22Rv1 (cell line): Measurements from ENCODE around the gene ELMOD3.
"Not testable (repeated sequence)": the region's sequence is repeated elsewhere in the genome, so short reads cannot be mapped to it uniquely, and the experiment has no call there.

Source experiments
- H3K27ac ChIP-seq: fragments of 450-650 bp; 2 replicates; pipeline ENCODE4 v1.5.1; 2017
- ZFX ChIP-seq: fragments of 450-650 bp; IDR thresholded peaks from 2 replicates; pipeline ENCODE4 v1.6.1; 2017; ENCODE audit warnings: antibody characterized with exemption, borderline replicate concordance
- TF ChIP-seq, protein P1 (sequence below): fragments of 450-650 bp; IDR thresholded peaks from 2 replicates; pipeline ENCODE4 v1.5.1; 2017; ENCODE audit warnings: mild to moderate bottlenecking

Gene ELMOD3

GRCh38 chr2:85334928-85335327, 19.6 kb upstream of the ELMOD3 start:
- H3K27ac ChIP-seq = no peak overlapping the region
- TF ChIP-seq, protein P1, sequence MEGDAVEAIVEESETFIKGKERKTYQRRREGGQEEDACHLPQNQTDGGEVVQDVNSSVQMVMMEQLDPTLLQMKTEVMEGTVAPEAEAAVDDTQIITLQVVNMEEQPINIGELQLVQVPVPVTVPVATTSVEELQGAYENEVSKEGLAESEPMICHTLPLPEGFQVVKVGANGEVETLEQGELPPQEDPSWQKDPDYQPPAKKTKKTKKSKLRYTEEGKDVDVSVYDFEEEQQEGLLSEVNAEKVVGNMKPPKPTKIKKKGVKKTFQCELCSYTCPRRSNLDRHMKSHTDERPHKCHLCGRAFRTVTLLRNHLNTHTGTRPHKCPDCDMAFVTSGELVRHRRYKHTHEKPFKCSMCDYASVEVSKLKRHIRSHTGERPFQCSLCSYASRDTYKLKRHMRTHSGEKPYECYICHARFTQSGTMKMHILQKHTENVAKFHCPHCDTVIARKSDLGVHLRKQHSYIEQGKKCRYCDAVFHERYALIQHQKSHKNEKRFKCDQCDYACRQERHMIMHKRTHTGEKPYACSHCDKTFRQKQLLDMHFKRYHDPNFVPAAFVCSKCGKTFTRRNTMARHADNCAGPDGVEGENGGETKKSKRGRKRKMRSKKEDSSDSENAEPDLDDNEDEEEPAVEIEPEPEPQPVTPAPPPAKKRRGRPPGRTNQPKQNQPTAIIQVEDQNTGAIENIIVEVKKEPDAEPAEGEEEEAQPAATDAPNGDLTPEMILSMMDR = no peak
- no peak for TF ChIP-seq ZFX

DNA sequence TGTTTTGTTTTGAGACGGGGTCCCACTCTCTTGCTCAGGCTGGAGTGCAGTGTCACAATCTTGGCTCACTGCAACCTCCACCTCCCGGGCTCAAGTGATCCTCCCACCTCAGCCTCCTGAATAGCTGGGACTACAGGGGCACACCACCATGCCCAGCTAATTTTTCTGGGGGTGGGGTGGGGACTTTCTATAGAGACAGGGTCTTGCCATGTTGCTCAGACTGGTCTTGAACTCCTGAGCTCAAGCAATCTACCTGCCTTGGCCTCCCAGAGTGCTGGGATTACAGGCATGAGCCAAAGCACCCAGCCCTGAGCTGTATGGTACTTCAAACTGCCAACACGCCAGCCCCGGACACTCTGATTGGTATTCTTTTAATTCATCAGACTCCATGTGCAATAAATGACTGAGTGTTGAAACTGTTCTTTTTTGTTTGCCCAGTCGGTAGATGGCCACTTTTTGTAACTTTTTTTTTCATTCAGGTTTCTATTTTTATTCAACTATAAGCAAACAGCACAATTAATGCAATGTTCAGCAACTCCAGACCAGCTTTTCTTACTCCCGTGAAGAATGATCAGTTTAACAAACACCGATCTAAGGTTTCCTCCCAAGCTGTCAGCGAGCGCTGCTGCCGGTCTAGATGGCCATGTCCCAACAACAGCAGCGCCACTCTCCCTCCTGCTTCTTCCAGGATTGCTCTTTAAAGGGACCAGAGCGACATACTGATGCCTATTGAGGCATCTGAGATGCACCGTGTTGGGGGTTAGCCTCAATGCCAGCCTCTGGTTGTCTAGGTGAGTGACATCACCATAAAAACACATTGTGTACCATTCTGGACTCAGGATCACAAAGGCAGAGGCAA, 14.3 kb upstream of the ELMOD3 start:
- H3K27ac ChIP-seq = no peak overlapping the region
- no peak for TF ChIP-seq ZFX
- TF ChIP-seq, protein P1 = no peak

DNA sequence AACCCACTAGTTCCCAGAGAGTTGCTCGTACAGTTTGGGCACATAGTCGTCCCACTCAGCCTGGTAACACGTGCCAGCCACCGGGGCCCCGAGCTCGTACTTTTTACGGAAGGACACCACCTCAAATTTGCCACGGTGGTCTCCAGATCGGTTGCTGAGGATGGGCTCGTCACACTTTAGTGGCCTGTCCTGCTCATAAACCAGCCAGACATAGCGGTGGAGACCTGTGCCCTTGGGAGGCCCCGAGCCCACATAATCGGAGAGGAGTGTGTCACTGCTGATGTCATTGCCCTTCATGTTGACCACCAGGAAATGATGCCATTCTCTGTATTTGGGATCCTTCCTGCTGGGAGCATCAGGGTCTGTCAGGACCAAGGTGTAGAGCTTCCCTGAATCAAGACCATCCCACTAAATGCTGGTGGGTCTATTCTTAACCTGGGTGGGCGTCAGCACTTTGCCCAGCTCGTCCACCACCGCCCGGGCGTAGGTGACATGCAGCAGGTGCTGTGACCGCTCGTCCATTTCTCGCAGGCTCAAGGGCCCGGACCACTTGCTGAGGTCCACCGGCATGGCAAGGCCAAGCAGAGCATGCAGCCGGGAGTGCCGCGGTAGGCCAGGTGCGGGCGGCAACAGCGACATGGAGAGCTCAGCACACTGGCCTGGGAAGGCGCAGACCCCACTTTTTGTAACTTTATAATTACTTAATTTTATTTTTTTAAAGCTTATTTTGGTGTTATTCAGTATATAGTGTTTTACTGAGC, 13.1 kb upstream of the ELMOD3 start:
- no peak overlapping the region for H3K27ac ChIP-seq
- no peak for TF ChIP-seq ZFX
- TF ChIP-seq, protein P1 = no peak

- H3K27ac ChIP-seq = no peak overlapping the region
- TF ChIP-seq, protein P1 = no peak
- TF ChIP-seq ZFX = no peak
Measured at GRCh38 chr2:85342156-85342555, 12.4 kb upstream of the ELMOD3 start.

- H3K27ac ChIP-seq = not testable (repeated sequence)
Measured at GRCh38 chr2:85343207-85343895, 11.2 kb upstream of the ELMOD3 start.

DNA sequence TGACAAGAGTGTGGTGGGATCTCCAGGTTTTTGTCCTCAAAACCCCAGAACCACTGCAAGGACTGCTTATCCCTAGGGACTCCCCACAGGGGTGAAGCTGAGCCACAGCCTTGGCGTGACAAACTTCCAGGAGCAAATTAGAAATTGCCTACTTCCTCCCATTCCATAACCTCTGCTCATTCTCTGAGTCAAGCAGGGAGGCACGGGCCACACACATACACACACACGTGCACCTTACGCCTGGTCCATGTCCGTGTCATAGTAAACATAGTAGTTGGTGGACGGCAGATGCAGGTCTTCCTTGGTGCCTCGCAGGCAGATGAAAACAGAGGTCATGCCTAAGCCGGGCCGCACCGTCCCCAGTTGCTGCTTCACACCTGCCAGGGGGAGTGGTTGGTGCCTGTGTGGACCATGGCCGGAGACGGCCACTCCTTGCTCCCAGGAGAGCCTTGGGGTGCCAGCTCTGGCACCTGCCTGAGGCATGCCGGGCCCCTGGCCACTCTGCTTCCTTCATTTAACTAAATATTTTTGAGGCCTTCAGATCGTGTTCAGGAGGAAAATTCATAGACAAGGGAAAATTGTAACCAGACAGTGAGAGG, 10.1 kb upstream of the ELMOD3 start:
- H3K27ac ChIP-seq = no peak overlapping the region
- TF ChIP-seq, protein P1 = no peak
- TF ChIP-seq ZFX = no peak

DNA sequence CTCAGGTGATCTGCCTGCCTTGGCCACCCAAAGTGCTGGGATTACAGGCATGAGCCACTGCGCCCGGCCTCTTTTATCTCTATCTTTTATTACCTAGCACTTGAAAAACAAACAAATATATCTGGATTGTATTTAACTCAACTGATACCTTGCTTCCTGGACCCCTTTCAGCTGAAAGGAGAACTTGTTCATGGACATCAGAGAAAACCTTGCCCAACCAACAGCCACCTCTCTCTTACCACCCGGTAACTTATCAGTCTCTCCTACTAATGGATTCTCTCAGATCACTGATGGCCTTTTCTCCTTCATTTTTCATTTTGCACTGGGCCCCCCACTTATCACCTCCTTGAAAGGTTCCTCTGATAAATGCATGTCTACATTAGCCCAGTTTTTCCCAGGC, 7.0 kb upstream of the ELMOD3 start:
- TF ChIP-seq, protein P1 = no peak
- TF ChIP-seq ZFX = no peak
- H3K27ac ChIP-seq = no peak overlapping the region
